ENCODE data around the gene MARCKSL1.
A peak's percentile ranks its signal among the peaks of the same experiment; 100 is the strongest.
"Not testable (repeated sequence)": the region's sequence is repeated elsewhere in the genome, so short reads cannot be mapped to it uniquely, and the experiment has no call there.

The MARCKSL1 gene

GRCh38 chr1:32361308-32361673, 25.3 kb upstream of the MARCKSL1 start:
- peaks cover 51% of the 10 kb centered on the region for H3K27me3 Mint-ChIP-seq
- H3K36me3 Mint-ChIP-seq (ENCODE audit: low read depth) = peaks cover 51% of the 10 kb centered on the region
- intact Hi-C loops (cut with micrococcal nuclease) = no loop called here
- no peaks in the 10 kb centered on the region for H3K9me3 Mint-ChIP-seq
- no peak overlapping the region for H3K4me3 Mint-ChIP-seq
- peaks cover 26% of the 10 kb centered on the region for H3K4me1 Mint-ChIP-seq (ENCODE audit: low read depth)
- H3K27ac Mint-ChIP-seq = no peak overlapping the region

GRCh38 chr1:32358435-32358834, 22.4 kb upstream of the MARCKSL1 start:
- H3K27me3 Mint-ChIP-seq = peaks cover 56% of the 10 kb centered on the region
- H3K9me3 Mint-ChIP-seq = no peaks in the 10 kb centered on the region
- no peak overlapping the region for H3K4me3 Mint-ChIP-seq
- peaks cover 31% of the 10 kb centered on the region for H3K36me3 Mint-ChIP-seq (ENCODE audit: low read depth)
- H3K27ac Mint-ChIP-seq = no peak overlapping the region
- intact Hi-C loops (cut with micrococcal nuclease) = no loop called here
- peaks cover 36% of the 10 kb centered on the region for H3K4me1 Mint-ChIP-seq (ENCODE audit: low read depth)

GRCh38 chr1:32357614-32358013, 21.6 kb upstream of the MARCKSL1 start:
- Mint-ChIP-seq H3K27ac (no peak overlapping the region), H3K27me3 (peaks cover 50% of the 10 kb centered on the region), H3K9me3 (no peaks in the 10 kb centered on the region), H3K4me1 (ENCODE audit: low read depth) (peaks cover 40% of the 10 kb centered on the region), H3K4me3 (no peak overlapping the region), H3K36me3 (ENCODE audit: low read depth) (peaks cover 22% of the 10 kb centered on the region)
- intact Hi-C loops (cut with micrococcal nuclease) = no loop called here

- H3K4me3 Mint-ChIP-seq = no peak overlapping the region
- H3K36me3 Mint-ChIP-seq (ENCODE audit: low read depth) = peaks cover 17% of the 10 kb centered on the region
- H3K27me3 Mint-ChIP-seq = peaks cover 41% of the 10 kb centered on the region
- peaks cover 40% of the 10 kb centered on the region for H3K4me1 Mint-ChIP-seq (ENCODE audit: low read depth)
- no peak overlapping the region for H3K27ac Mint-ChIP-seq
- intact Hi-C loops (cut with micrococcal nuclease) = no loop called here
- no peaks in the 10 kb centered on the region for H3K9me3 Mint-ChIP-seq
Observed at GRCh38 chr1:32356478-32356877, 20.4 kb upstream of the MARCKSL1 start.

- Mint-ChIP-seq H3K36me3 (ENCODE audit: low read depth) (peaks cover 13% of the 10 kb centered on the region), H3K4me1 (ENCODE audit: low read depth) (peaks cover 40% of the 10 kb centered on the region), H3K27me3 (peaks cover 35% of the 10 kb centered on the region)
- H3K4me3 Mint-ChIP-seq; H3K27ac Mint-ChIP-seq; H3K9me3 Mint-ChIP-seq; intact Hi-C loops (cut with micrococcal nuclease): not testable (repeated sequence)
Observed at GRCh38 chr1:32355778-32356177, 19.7 kb upstream of the MARCKSL1 start.

GRCh38 chr1:32353886-32354570, 18.0 kb upstream of the MARCKSL1 start:
- Mint-ChIP-seq H3K27ac (peak overlapping the region; percentile 79), H3K4me3 (peak overlapping the region; percentile 11), H3K9me3 (no peaks in the 10 kb centered on the region), H3K36me3 (ENCODE audit: low read depth) (peaks cover 8% of the 10 kb centered on the region), H3K27me3 (peaks cover 22% of the 10 kb centered on the region), H3K4me1 (ENCODE audit: low read depth) (peaks cover 47% of the 10 kb centered on the region)
- intact Hi-C loops (cut with micrococcal nuclease) = no loop called here

GRCh38 chr1:32353431-32353830, 17.4 kb upstream of the MARCKSL1 start:
- Mint-ChIP-seq H3K27ac (peak overlapping the region; percentile 79), H3K36me3 (ENCODE audit: low read depth) (peaks cover 8% of the 10 kb centered on the region), H3K9me3 (no peaks in the 10 kb centered on the region), H3K4me1 (ENCODE audit: low read depth) (peaks cover 53% of the 10 kb centered on the region), H3K4me3 (no peak overlapping the region), H3K27me3 (peaks cover 22% of the 10 kb centered on the region)
- intact Hi-C loops (cut with micrococcal nuclease) = no loop called here

- Mint-ChIP-seq H3K27me3 (peaks cover 25% of the 10 kb centered on the region), H3K36me3 (ENCODE audit: low read depth) (peaks cover 8% of the 10 kb centered on the region), H3K4me3 (peak overlapping the region; percentile 73), H3K4me1 (ENCODE audit: low read depth) (peaks cover 58% of the 10 kb centered on the region), H3K9me3 (no peaks in the 10 kb centered on the region), H3K27ac (peak overlapping the region; percentile 79)
- intact Hi-C loops (cut with micrococcal nuclease) = no loop called here
Observed at GRCh38 chr1:32352831-32353383, 16.9 kb upstream of the MARCKSL1 start.

GRCh38 chr1:32352239-32352745, 16.3 kb upstream of the MARCKSL1 start:
- Mint-ChIP-seq H3K27me3 (peaks cover 23% of the 10 kb centered on the region), H3K4me1 (ENCODE audit: low read depth) (peaks cover 60% of the 10 kb centered on the region), H3K4me3 (peak overlapping the region; percentile 73), H3K9me3 (no peaks in the 10 kb centered on the region), H3K36me3 (ENCODE audit: low read depth) (peaks cover 8% of the 10 kb centered on the region), H3K27ac (peak overlapping the region; percentile 79)
- intact Hi-C loops (cut with micrococcal nuclease) = no loop called here

- intact Hi-C loops (cut with micrococcal nuclease) = loop anchor here (1.0 kb wide), 1 partner anchor 12 kb away; no protein-coding TSS in a partner anchor
- Mint-ChIP-seq H3K27ac (peak overlapping the region; percentile 79), H3K27me3 (peaks cover 26% of the 10 kb centered on the region)
Observed at GRCh38 chr1:32351399-32352238, 15.6 kb upstream of the MARCKSL1 start.

GRCh38 chr1:32350785-32351398, 14.9 kb upstream of the MARCKSL1 start:
- Mint-ChIP-seq H3K9me3 (no peaks in the 10 kb centered on the region), H3K36me3 (ENCODE audit: low read depth) (peaks cover 8% of the 10 kb centered on the region), H3K4me3 (peak overlapping the region; percentile 73)

More at GRCh38 chr1:32351399-32352238, 15.6 kb upstream of the MARCKSL1 start:
- H3K9me3 Mint-ChIP-seq = no peaks in the 10 kb centered on the region
- H3K36me3 Mint-ChIP-seq (ENCODE audit: low read depth) = peaks cover 8% of the 10 kb centered on the region
- peaks cover 62% of the 10 kb centered on the region for H3K4me1 Mint-ChIP-seq (ENCODE audit: low read depth)
- peak overlapping the region; percentile 73 for H3K4me3 Mint-ChIP-seq

GRCh38 chr1:32349211-32349708, 13.2 kb upstream of the MARCKSL1 start:
- Mint-ChIP-seq H3K27ac (peak overlapping the region; percentile 50), H3K27me3 (peaks cover 41% of the 10 kb centered on the region), H3K36me3 (ENCODE audit: low read depth) (no peaks in the 10 kb centered on the region), H3K9me3 (no peaks in the 10 kb centered on the region), H3K4me1 (ENCODE audit: low read depth) (peaks cover 78% of the 10 kb centered on the region), H3K4me3 (no peak overlapping the region)
- intact Hi-C loops (cut with micrococcal nuclease) = no loop called here

More at GRCh38 chr1:32350785-32351398, 14.9 kb upstream of the MARCKSL1 start:
- intact Hi-C loops (cut with micrococcal nuclease) = loop anchor here (1.0 kb wide), 1 partner anchor 12 kb away; no protein-coding TSS in a partner anchor
- peak overlapping the region; percentile 79 for H3K27ac Mint-ChIP-seq
- H3K4me1 Mint-ChIP-seq (ENCODE audit: low read depth) = peaks cover 69% of the 10 kb centered on the region
- peaks cover 31% of the 10 kb centered on the region for H3K27me3 Mint-ChIP-seq

- H3K4me3 Mint-ChIP-seq = no peak overlapping the region
- no peaks in the 10 kb centered on the region for H3K36me3 Mint-ChIP-seq (ENCODE audit: low read depth)
- no peaks in the 10 kb centered on the region for H3K9me3 Mint-ChIP-seq
- intact Hi-C loops (cut with micrococcal nuclease) = no loop called here
- H3K27me3 Mint-ChIP-seq = peaks cover 47% of the 10 kb centered on the region
- H3K4me1 Mint-ChIP-seq (ENCODE audit: low read depth) = peaks cover 62% of the 10 kb centered on the region
- peak overlapping the region; percentile 21 for H3K27ac Mint-ChIP-seq
Observed at GRCh38 chr1:32346532-32347157, 10.6 kb upstream of the MARCKSL1 start.
